MM.1S (cell line): Measurements from ENCODE around the gene TMC8.

Source experiments
- EZH2 ChIP-seq: fragments of 300-600 bp; sonication (generic); optimal IDR thresholded peaks from 2 replicates; pipeline ENCODE3; 2017; ENCODE audit warnings: low read depth, mild to moderate bottlenecking, antibody characterized with exemption, low read length, mixed read lengths
- TF ChIP-seq, protein P1 (sequence below): fragments of 300-600 bp; sonication (generic); IDR thresholded peaks from 2 replicates; pipeline ENCODE4 v1.5.1; 2016; ENCODE audit warnings: antibody characterized with exemption, low read length, mixed read lengths

- TF ChIP-seq, protein P1, sequence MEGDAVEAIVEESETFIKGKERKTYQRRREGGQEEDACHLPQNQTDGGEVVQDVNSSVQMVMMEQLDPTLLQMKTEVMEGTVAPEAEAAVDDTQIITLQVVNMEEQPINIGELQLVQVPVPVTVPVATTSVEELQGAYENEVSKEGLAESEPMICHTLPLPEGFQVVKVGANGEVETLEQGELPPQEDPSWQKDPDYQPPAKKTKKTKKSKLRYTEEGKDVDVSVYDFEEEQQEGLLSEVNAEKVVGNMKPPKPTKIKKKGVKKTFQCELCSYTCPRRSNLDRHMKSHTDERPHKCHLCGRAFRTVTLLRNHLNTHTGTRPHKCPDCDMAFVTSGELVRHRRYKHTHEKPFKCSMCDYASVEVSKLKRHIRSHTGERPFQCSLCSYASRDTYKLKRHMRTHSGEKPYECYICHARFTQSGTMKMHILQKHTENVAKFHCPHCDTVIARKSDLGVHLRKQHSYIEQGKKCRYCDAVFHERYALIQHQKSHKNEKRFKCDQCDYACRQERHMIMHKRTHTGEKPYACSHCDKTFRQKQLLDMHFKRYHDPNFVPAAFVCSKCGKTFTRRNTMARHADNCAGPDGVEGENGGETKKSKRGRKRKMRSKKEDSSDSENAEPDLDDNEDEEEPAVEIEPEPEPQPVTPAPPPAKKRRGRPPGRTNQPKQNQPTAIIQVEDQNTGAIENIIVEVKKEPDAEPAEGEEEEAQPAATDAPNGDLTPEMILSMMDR = no peak
- no peak for TF ChIP-seq EZH2
These were observed 33.5 kb downstream of the TMC8 start for GRCh38 chr17:78163881-78164747.
